ENCODE results near the gene ESYT1. TPM values are rescaled to one million over a fixed set of nuclear protein-coding genes. Genes with fewer than 3 reads are reported as not detected.
A peak's percentile ranks its signal among the peaks of the same experiment; 100 is the strongest.
"Not testable (repeated sequence)": the region's sequence is repeated elsewhere in the genome, so short reads cannot be mapped to it uniquely, and the experiment has no call there.

Gene ESYT1
- total RNA-seq, 4 donors from 2014 or later: 91.2 to 235 (median 210) TPM

- Histone ChIP-seq H3K27ac (peak within 1 kb of the TSS; percentile 87 to 97 (median 94)), H3K4me3 (peak within 1 kb of the TSS; percentile 66 to 91 (median 79)), H3K27me3 (no peaks in the 10 kb centered on the region), H3K4me1 (peaks cover 0 to 30% (median 9%) of the 10 kb centered on the region in 4 donors), H3K9me3 (no peaks in the 10 kb centered on the region), H3K36me3 (peaks cover 0 to 42% (median 7%) of the 10 kb centered on the region in 3 donors)
- WGBS, 2 donors: 1% methylated on average over 34 of the region's 34 CpGs
- peak; percentile 94 to 97 for DNase-seq (ENCODE audit: low spot score in 2 of 2)
- TF ChIP-seq EP300 (IDR thresholded peaks at IDR 0.05): peak; percentile 79 to 100
- TF ChIP-seq CTCF (IDR thresholded peaks at IDR 0.05): peak in 2 of 5 experiments; percentile 50 to 55
- peak; percentile 95 to 97 for TF ChIP-seq POLR2A (IDR thresholded peaks at IDR 0.05)
Measured at GRCh38 chr12:56116267-56117081, 11.6 kb upstream of the ESYT1 start, which contains the start of gene RPL41. Gene RPL41, plus strand, starts transcription at chr12:56116633.

- WGBS, 2 donors: 3% methylated on average over 16 of the region's 16 CpGs
- Histone ChIP-seq H3K4me1 (peaks cover 0 to 30% (median 9%) of the 10 kb centered on the region in 4 donors), H3K4me3 (peak overlapping the region; percentile 66 to 91 (median 79)), H3K27ac (peak overlapping the region; percentile 87 to 97 (median 94)), H3K36me3 (peaks cover 0 to 42% (median 5%) of the 10 kb centered on the region in 3 donors)
- not testable (repeated sequence) for DNase-seq (ENCODE audit: low spot score in 2 of 2); H3K27me3 ChIP-seq; H3K9me3 ChIP-seq
Measured at GRCh38 chr12:56117082-56117706, 10.9 kb upstream of the ESYT1 start.

GRCh38 chr12:56117778-56118687 lies 10.0 kb upstream of the ESYT1 start, which contains the start of gene ZC3H10:
Gene ZC3H10, plus strand, starts transcription at chr12:56118266. Its CDS starts 2,297 bp downstream, at chr12:56120563.
- DNase-seq (ENCODE audit: low spot score in 2 of 2): peak; percentile 94 to 95
- Histone ChIP-seq H3K27me3 (no peaks in the 10 kb centered on the region), H3K27ac (peak within 1 kb of the TSS; percentile 87 to 97 (median 94)), H3K9me3 (no peaks in the 10 kb centered on the region), H3K4me1 (peaks cover 0 to 30% (median 9%) of the 10 kb centered on the region in 4 donors), H3K4me3 (peak within 1 kb of the TSS; percentile 66 to 91 (median 83)), H3K36me3 (peaks cover 0 to 41% (median 5%) of the 10 kb centered on the region in 3 donors)
- WGBS, 2 donors: 0 to 1% methylated on average over 50 to 61 of the region's 61 CpGs
- TF ChIP-seq POLR2A (IDR thresholded peaks at IDR 0.05): peak; percentile 85 to 94
- peak; percentile 97 to 98 for TF ChIP-seq EP300 (IDR thresholded peaks at IDR 0.05)
- TF ChIP-seq CTCF (IDR thresholded peaks at IDR 0.05): peak; percentile 47 to 84 (median 69)

- 10% methylated on average over 13 of the region's 13 CpGs for WGBS, 2 donors
Measured at GRCh38 chr12:56118688-56119357, 9.2 kb upstream of the ESYT1 start.

More at GRCh38 chr12:56118688-56119357, 9.2 kb upstream of the ESYT1 start:
- H3K9me3 ChIP-seq: no peaks in the 10 kb centered on the region
- peak in 1 of 2 donors; percentile 26 for DNase-seq (ENCODE audit: low spot score in 2 of 2)
- H3K27ac ChIP-seq: peak overlapping the region; percentile 87 to 97 (median 94)
- H3K36me3 ChIP-seq: peaks cover 0 to 40% (median 5%) of the 10 kb centered on the region in 3 donors
- TF ChIP-seq CTCF (IDR thresholded peaks at IDR 0.05) (no peak), POLR2A (IDR thresholded peaks at IDR 0.05) (no peak)
- H3K4me3 ChIP-seq: peak overlapping the region; percentile 41 to 91 (median 83)
- no peaks in the 10 kb centered on the region for H3K27me3 ChIP-seq
- H3K4me1 ChIP-seq: peaks cover 0 to 30% (median 9%) of the 10 kb centered on the region in 4 donors
